ENCODE measurements around the gene RAB11FIP4. TPM values are rescaled to one million over a fixed set of nuclear protein-coding genes. Genes with fewer than 3 reads are reported as not detected.
"Not testable (repeated sequence)": the region's sequence is repeated elsewhere in the genome, so short reads cannot be mapped to it uniquely, and the experiment has no call there.

Gene RAB11FIP4, protein sequence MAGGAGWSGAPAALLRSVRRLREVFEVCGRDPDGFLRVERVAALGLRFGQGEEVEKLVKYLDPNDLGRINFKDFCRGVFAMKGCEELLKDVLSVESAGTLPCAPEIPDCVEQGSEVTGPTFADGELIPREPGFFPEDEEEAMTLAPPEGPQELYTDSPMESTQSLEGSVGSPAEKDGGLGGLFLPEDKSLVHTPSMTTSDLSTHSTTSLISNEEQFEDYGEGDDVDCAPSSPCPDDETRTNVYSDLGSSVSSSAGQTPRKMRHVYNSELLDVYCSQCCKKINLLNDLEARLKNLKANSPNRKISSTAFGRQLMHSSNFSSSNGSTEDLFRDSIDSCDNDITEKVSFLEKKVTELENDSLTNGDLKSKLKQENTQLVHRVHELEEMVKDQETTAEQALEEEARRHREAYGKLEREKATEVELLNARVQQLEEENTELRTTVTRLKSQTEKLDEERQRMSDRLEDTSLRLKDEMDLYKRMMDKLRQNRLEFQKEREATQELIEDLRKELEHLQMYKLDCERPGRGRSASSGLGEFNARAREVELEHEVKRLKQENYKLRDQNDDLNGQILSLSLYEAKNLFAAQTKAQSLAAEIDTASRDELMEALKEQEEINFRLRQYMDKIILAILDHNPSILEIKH
- total RNA-seq: under 1 TPM in 3 of 4 donors, not detected in 1; 0.09 to 0.22 (median 0.16) TPM

DNA sequence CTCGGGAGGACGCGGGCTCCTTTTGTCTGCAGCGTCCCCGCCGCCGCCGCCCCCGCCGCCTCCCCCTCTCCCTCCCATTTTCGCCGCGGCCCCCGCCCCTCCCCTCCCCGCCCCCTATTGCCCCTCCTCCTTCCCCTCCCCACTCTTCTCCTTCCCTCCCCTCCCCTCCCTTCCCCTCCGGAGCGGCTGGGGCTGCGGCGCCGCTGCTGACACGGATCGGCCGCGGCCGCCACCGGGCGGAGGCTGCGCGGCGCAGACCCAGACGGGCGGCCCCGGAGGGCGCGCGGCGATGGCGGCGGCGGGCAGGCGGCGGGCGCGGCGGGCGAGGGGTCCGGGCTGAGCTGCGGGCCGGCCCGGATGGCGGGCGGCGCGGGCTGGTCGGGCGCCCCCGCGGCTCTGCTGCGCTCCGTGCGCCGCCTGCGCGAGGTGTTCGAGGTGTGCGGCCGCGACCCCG lies at the start of gene RAB11FIP4:
TSS of gene RAB11FIP4 (plus strand) at position 180 of the 454 bp plus-strand sequence. CDS start at position 358, 178 bp downstream.
- H3K27me3 ChIP-seq: peaks cover 44 to 51% (median 49%) of the 10 kb centered on the region in 3 donors
- TF ChIP-seq, protein P1, sequence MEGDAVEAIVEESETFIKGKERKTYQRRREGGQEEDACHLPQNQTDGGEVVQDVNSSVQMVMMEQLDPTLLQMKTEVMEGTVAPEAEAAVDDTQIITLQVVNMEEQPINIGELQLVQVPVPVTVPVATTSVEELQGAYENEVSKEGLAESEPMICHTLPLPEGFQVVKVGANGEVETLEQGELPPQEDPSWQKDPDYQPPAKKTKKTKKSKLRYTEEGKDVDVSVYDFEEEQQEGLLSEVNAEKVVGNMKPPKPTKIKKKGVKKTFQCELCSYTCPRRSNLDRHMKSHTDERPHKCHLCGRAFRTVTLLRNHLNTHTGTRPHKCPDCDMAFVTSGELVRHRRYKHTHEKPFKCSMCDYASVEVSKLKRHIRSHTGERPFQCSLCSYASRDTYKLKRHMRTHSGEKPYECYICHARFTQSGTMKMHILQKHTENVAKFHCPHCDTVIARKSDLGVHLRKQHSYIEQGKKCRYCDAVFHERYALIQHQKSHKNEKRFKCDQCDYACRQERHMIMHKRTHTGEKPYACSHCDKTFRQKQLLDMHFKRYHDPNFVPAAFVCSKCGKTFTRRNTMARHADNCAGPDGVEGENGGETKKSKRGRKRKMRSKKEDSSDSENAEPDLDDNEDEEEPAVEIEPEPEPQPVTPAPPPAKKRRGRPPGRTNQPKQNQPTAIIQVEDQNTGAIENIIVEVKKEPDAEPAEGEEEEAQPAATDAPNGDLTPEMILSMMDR (IDR thresholded peaks at IDR 0.05 in 4 of 5, conservative IDR thresholded peaks at IDR 0.05 in 1 of 5): no peak
- no peak for TF ChIP-seq POLR2A (IDR thresholded peaks at IDR 0.05)
- intact Hi-C loops (cut with DNase I; ENCODE audit: low total_unique reads) (no loop called here), in situ Hi-C loops (cut with MboI; ENCODE audit: low sequenced_read_pairs in 4 of 4) (no loop called here)
- H3K4me1 ChIP-seq: peaks cover 0 to 5% of the 10 kb centered on the region in 2 donors
- DNase-seq: no peak
- peak within 1 kb of the TSS; percentile 19 to 41 (median 31) for H3K4me3 ChIP-seq
- no peak for ATAC-seq
- H3K36me3 ChIP-seq: no peaks in the 10 kb centered on the region
- no peak within 1 kb of the TSS for H3K27ac ChIP-seq
- H3K9me3 ChIP-seq: no peaks in the 10 kb centered on the region

DNA sequence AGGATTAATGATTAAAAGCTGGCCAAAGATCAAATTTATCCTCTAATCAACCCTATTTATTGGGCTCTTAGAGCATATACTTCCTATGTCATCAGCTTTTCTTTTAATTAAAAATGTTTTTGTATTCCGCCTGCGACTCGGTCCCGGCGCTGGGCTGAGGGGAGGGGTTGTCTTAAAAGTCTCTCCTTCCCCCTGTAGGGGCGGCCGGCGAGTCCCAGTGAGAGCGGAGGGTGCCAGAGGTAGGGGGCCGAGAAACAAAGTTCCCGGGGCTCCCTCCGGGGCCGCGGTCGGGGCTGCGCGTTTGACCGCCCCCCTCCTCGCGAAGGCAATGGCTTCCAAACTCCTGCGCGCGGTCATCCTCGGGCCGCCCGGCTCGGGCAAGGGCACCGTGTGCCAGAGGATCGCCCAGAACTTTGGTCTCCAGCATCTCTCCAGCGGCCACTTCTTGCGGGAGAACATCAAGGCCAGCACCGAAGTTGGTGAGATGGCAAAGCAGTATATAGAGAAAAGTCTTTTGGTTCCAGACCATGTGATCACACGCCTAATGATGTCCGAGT lies 46.2 kb upstream of the RAB11FIP4 start:
- H3K4me1 ChIP-seq; intact Hi-C loops (cut with DNase I; ENCODE audit: low total_unique reads); H3K27ac ChIP-seq; H3K27me3 ChIP-seq; H3K36me3 ChIP-seq; H3K4me3 ChIP-seq; H3K9me3 ChIP-seq; DNase-seq; ATAC-seq: not testable (repeated sequence)
- in situ Hi-C loops (cut with MboI; ENCODE audit: low sequenced_read_pairs in 4 of 4): loop anchor here in 1 of 4 donors (25.0 kb wide), 1 partner anchor 108 kb away; no protein-coding TSS in a partner anchor

DNA sequence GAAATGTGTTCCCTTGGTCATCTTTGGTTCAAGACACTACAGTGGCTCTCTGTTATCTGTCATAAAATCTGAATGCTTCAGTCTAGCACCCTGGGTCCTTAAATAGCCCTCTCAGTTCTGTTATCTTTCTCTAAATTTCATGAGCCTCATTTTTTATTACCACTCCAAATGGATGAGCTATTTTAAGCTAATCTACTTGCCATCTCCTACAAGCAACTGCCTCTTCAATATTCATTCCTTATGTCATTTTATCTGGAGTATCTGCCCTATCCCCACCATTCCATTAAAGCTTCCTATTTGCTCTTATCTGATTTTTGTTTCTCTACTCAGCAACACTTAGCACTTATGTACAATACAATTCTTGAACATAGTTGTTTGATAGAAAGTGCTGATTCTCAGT lies 42.0 kb upstream of the RAB11FIP4 start:
- DNase-seq (no peak), ATAC-seq (no peak)
- intact Hi-C loops (cut with DNase I; ENCODE audit: low total_unique reads): no loop called here
- in situ Hi-C loops (cut with MboI; ENCODE audit: low sequenced_read_pairs in 4 of 4): loop anchor here in 1 of 4 donors (25.0 kb wide), 1 partner anchor 112 kb away; no protein-coding TSS in a partner anchor
- Histone ChIP-seq H3K4me3 (no peak overlapping the region), H3K4me1 (no peaks in the 10 kb centered on the region), H3K27ac (no peak overlapping the region), H3K27me3 (no peaks in the 10 kb centered on the region), H3K36me3 (peaks cover 0 to 38% of the 10 kb centered on the region in 2 donors), H3K9me3 (no peaks in the 10 kb centered on the region)
- TF ChIP-seq, protein P1 (IDR thresholded peaks at IDR 0.05 in 4 of 5, conservative IDR thresholded peaks at IDR 0.05 in 1 of 5): no peak
- no peak for TF ChIP-seq POLR2A (IDR thresholded peaks at IDR 0.05)

DNA sequence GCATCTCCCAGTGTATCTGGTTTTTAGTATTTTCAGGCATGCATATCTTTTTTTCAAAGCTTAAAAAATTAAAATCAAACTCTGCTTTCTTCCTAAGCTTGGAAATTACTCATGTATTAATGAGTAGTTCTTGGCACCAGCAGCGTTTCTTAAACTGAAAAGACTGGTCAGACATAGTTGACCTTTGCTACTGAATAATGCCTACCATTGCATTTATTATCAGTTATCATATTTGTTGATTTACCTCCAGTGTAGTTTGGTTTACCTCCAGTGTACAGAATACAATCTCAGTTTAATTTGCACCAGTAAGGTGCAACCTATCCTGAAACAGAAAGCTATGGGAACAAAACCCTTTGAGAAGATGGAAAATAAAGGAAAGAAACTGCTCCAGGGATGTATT lies 35.5 kb upstream of the RAB11FIP4 start:
- in situ Hi-C loops (cut with MboI; ENCODE audit: low sequenced_read_pairs in 4 of 4): no loop called here
- peaks cover 3 to 46% of the 10 kb centered on the region in 2 donors for H3K36me3 ChIP-seq

More for the DNA sequence above, 35.5 kb upstream of the RAB11FIP4 start:
- no peak for TF ChIP-seq POLR2A (IDR thresholded peaks at IDR 0.05)
- TF ChIP-seq, protein P1 (IDR thresholded peaks at IDR 0.05 in 4 of 5, conservative IDR thresholded peaks at IDR 0.05 in 1 of 5): no peak
- intact Hi-C loops (cut with DNase I; ENCODE audit: low total_unique reads): no loop called here
- Histone ChIP-seq H3K9me3 (no peaks in the 10 kb centered on the region), H3K27me3 (no peaks in the 10 kb centered on the region), H3K27ac (no peak overlapping the region), H3K4me3 (no peak overlapping the region), H3K4me1 (no peaks in the 10 kb centered on the region)
- ATAC-seq (no peak), DNase-seq (no peak)

Data from gastrocnemius medialis (tissue), 4 donors.